Measurements from ENCODE around the gene RAB31. TPM values are rescaled to one million over a fixed set of nuclear protein-coding genes. Genes with fewer than 3 reads are reported as not detected.
A peak's percentile ranks its signal among the peaks of the same experiment; 100 is the strongest.
"Not testable (repeated sequence)": the region's sequence is repeated elsewhere in the genome, so short reads cannot be mapped to it uniquely, and the experiment has no call there.

The RAB31 gene
- total and polyA plus RNA-seq, 10 donors = 12.3 to 112 (median 72.6) TPM

GRCh38 chr18:9856092-9856491 is 148.0 kb downstream of the RAB31 start:
- Histone ChIP-seq H3K27ac (peak overlapping the region in 7 of 8 donors; percentile 48 to 86 (median 77)), H3K36me3 (peaks cover 0 to 28% (median 0%) of the 10 kb centered on the region in 6 donors), H3K4me1 (peaks cover 0 to 41% (median 15%) of the 10 kb centered on the region in 6 donors), H3K27me3 (replicated peaks in 1 of 7) (no peaks in the 10 kb centered on the region), H3K9me3 (no peaks in the 10 kb centered on the region), H3K4me3 (peak overlapping the region in 1 of 8 donors; percentile 2)
- intact Hi-C loops (cut with DNase I; ENCODE audit: low total_unique reads) = no loop called here
- WGBS, 5 donors = 50 to 85% (median 66%) methylated on average over 3 of the region's 3 CpGs
- DNase-seq = no peak
- no peak for TF ChIP-seq POLR2A (IDR thresholded peaks at IDR 0.05)
- TF ChIP-seq POLR2AphosphoS5 (IDR thresholded peaks at IDR 0.05) = peak in 1 of 3 donors; percentile 58
- TF ChIP-seq CTCF (IDR thresholded peaks at IDR 0.05 in 8 of 11, conservative IDR thresholded peaks at IDR 0.05 in 3 of 11) = no peak

DNA sequence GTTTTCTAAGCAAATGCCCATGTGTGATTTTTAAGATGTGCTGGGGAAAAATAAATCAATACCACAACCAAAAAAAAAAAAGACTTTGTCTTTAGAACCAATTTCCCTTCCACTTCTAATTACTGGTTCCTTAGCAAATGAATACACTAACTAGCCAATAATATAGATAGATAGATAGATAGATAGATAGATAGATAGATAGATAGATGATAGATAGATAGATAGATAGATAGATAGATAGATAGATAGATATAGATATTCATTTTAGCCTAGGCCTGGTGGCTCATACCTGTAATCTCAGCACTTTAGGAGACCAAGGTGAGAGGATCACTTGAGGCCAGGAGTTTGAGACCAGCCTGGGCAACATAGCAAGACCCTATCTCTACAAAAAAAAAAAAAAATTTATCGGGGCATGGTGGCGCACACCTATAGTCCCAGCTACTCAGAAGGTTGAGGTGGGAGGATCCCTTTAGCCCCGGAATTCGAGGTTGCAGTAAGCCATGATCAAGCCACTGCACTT is 149.4 kb downstream of the RAB31 start:
- Histone ChIP-seq H3K4me3 (peak overlapping the region in 1 of 8 donors; percentile 2), H3K4me1 (peaks cover 0 to 32% (median 13%) of the 10 kb centered on the region in 6 donors), H3K36me3 (peaks cover 0 to 41% (median 0%) of the 10 kb centered on the region in 6 donors), H3K27ac (peak overlapping the region in 7 of 8 donors; percentile 48 to 86 (median 77))
- intact Hi-C loops (cut with DNase I; ENCODE audit: low total_unique reads); DNase-seq; H3K9me3 ChIP-seq; H3K27me3 ChIP-seq (replicated peaks in 1 of 7): not testable (repeated sequence)
- 87 to 100% (median 94%) methylated on average over 4 of the region's 4 CpGs for WGBS, 5 donors

- intact Hi-C loops (cut with DNase I; ENCODE audit: low total_unique reads) = no loop called here
- no peak for TF ChIP-seq POLR2A (IDR thresholded peaks at IDR 0.05)
- TF ChIP-seq POLR2AphosphoS5 (IDR thresholded peaks at IDR 0.05) = no peak
- no peak for TF ChIP-seq CTCF (IDR thresholded peaks at IDR 0.05 in 8 of 11, conservative IDR thresholded peaks at IDR 0.05 in 3 of 11)
- Histone ChIP-seq H3K27ac (no peak overlapping the region), H3K36me3 (peaks cover 0 to 52% (median 0%) of the 10 kb centered on the region in 6 donors), H3K4me3 (no peak overlapping the region), H3K27me3 (replicated peaks in 1 of 7) (no peaks in the 10 kb centered on the region), H3K4me1 (peaks cover 0 to 32% (median 13%) of the 10 kb centered on the region in 6 donors), H3K9me3 (no peaks in the 10 kb centered on the region)
- WGBS, 5 donors = 92 to 98% (median 96%) methylated on average over 5 of the region's 5 CpGs
- no peak for DNase-seq
Observed at GRCh38 chr18:9858642-9859041, 150.5 kb downstream of the RAB31 start.

GRCh38 chr18:9859232-9859631 is 151.1 kb downstream of the RAB31 start:
- H3K4me1 ChIP-seq = peaks cover 0 to 30% (median 13%) of the 10 kb centered on the region in 6 donors
- no peaks in the 10 kb centered on the region for H3K27me3 ChIP-seq (replicated peaks in 1 of 7)
- no peaks in the 10 kb centered on the region for H3K9me3 ChIP-seq
- no peak overlapping the region for H3K4me3 ChIP-seq
- 83 to 91% (median 86%) methylated on average over 7 of the region's 7 CpGs for WGBS, 5 donors
- H3K36me3 ChIP-seq = peaks cover 0 to 54% (median 0%) of the 10 kb centered on the region in 6 donors
- no peak for TF ChIP-seq POLR2AphosphoS5 (IDR thresholded peaks at IDR 0.05)
- no peak for TF ChIP-seq POLR2A (IDR thresholded peaks at IDR 0.05)
- TF ChIP-seq CTCF (IDR thresholded peaks at IDR 0.05 in 8 of 11, conservative IDR thresholded peaks at IDR 0.05 in 3 of 11) = no peak
- DNase-seq = no peak
- H3K27ac ChIP-seq = no peak overlapping the region
- intact Hi-C loops (cut with DNase I; ENCODE audit: low total_unique reads) = no loop called here
